NT2/D1 (cell line): ENCODE data around the gene WDFY3.

Source experiments
- YY1 ChIP-seq: IDR thresholded peaks from 2 replicates; pipeline ENCODE4 v1.6.1; 2011; ENCODE audit not compliant: insufficient read length, insufficient read depth
- ZNF274 ChIP-seq: IDR thresholded peaks from 2 replicates; pipeline ENCODE4 v1.6.1; 2011; ENCODE audit warnings: mild to moderate bottlenecking, low read depth, low read length

GRCh38 chr4:84786478-84786877 lies 180.0 kb downstream of the WDFY3 start:
- TF ChIP-seq YY1 (no peak), ZNF274 (no peak)
